Measurements from ENCODE around the gene OTUD4. TPM values are rescaled to one million over a fixed set of nuclear protein-coding genes. Genes with fewer than 3 reads are reported as not detected.
A peak's percentile ranks its signal among the peaks of the same experiment; 100 is the strongest.

OTUD4 gene
- polyA plus RNA-seq, 3 donors = 7.5 to 14.4 (median 9.0) TPM

DNA sequence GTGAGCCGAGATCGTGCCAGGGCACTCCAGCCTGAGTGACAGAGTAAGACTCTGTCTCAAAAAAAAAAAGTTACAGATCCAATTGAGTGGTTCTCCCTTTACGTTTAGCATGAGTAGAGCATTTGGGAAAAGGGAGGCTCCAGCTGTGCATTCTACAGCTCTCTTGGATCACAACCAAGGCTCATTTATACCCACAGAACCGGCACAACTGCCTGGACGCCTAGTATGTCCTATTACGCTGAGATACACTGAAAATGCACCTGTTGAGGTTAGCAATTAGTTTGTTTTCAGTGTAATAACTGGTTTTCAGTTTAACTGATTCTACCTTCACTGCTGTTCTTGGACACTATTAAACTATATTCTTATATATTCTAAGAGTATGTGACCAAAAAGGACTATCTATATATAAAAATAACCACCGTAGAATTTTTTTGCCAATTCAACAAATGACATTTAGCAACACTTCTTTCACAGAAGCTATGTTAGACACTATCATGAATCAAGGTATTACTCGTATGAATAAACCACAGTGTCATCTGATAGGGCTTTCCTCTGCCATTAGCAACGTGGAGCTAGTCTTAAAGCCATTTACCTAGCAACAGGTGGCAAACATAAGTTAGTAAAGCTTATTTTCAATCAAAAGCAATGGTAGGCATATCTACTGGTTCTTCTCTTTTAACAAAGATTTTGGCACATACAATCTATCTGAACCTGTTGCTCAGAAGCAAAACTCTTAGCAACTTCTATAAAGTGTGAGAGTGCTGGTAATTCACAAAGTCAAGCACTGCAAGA is 3.6 kb downstream of the OTUD4 start:
- Mint-ChIP-seq H3K36me3 (peaks cover 15 to 24% of the 10 kb centered on the region in 2 donors), H3K27ac (peak overlapping the region; percentile 92 to 98 (median 94)), H3K9me3 (no peaks in the 10 kb centered on the region), H3K27me3 (ENCODE audit: low read depth in 3 of 3) (peaks cover 0 to 2% (median under 1%) of the 10 kb centered on the region in 3 donors), H3K4me3 (peak overlapping the region in 1 of 2 donors; percentile 30), H3K4me1 (peaks cover 41% of the 10 kb centered on the region)
- intact Hi-C loops (cut with micrococcal nuclease) = no loop called here
- H3K27me3 ChIP-seq (ENCODE audit: control insufficient read depth in 2 of 2, insufficient read depth in 2 of 2, low read length in 2 of 2) = no peaks in the 10 kb centered on the region
- peak overlapping the region in 1 of 2 donors; percentile 93 for H3K27ac ChIP-seq (ENCODE audit: low read depth in 1 of 2, low read length in 2 of 2)
- H3K4me3 ChIP-seq (replicated peaks in 1 of 3; ENCODE audit: low read depth in 2 of 3, low read length in 3 of 3) = peak overlapping the region in 1 of 3 experiments; percentile 80
- no peak for TF ChIP-seq CTCF (IDR thresholded peaks at IDR 0.05)
- peak overlapping the region; percentile 90 for H3K4me2 ChIP-seq (replicated peaks; ENCODE audit: extremely low read depth, low read length, poor library complexity, severe bottlenecking)
- H4K20me1 ChIP-seq (ENCODE audit: insufficient read depth, low read length) = peaks cover 56% of the 10 kb centered on the region
- DNase-seq = no peak
- no peak overlapping the region for H2AFZ ChIP-seq (ENCODE audit: insufficient read depth, low read depth, low read length, poor library complexity, severe bottlenecking)
- H3K9me3 ChIP-seq (replicated peaks in 1 of 2; ENCODE audit: control insufficient read depth in 1 of 2, insufficient read depth in 1 of 2, low read length in 2 of 2) = no peaks in the 10 kb centered on the region
- H3K36me3 ChIP-seq (replicated peaks in 1 of 2; ENCODE audit: control insufficient read depth in 1 of 2, insufficient read depth in 2 of 2, low read length in 2 of 2) = peaks cover 18 to 32% of the 10 kb centered on the region in 2 donors
- 58% methylated on average over 4 of the region's 9 CpGs for WGBS (ENCODE audit: insufficient coverage)
- no peak overlapping the region for H3K9ac ChIP-seq (ENCODE audit: insufficient read depth, low read length, poor library complexity, severe bottlenecking)
- H3K79me2 ChIP-seq (ENCODE audit: insufficient read depth, low read length) = peaks cover 82% of the 10 kb centered on the region
- H3K4me1 ChIP-seq (ENCODE audit: control insufficient read depth in 1 of 2, insufficient read depth in 2 of 2, low read length in 2 of 2) = peaks cover 30 to 34% of the 10 kb centered on the region in 2 donors

GRCh38 chr4:145171911-145172310 is 8.5 kb downstream of the OTUD4 start:
- Mint-ChIP-seq H3K4me3 (no peak overlapping the region), H3K27ac (peak overlapping the region in 4 of 7 donors; percentile 12 to 72 (median 28)), H3K9me3 (no peaks in the 10 kb centered on the region), H3K4me1 (peaks cover 12% of the 10 kb centered on the region), H3K36me3 (peaks cover 42 to 55% of the 10 kb centered on the region in 2 donors), H3K27me3 (ENCODE audit: low read depth in 3 of 3) (no peaks in the 10 kb centered on the region)
- H3K36me3 ChIP-seq (replicated peaks in 1 of 2; ENCODE audit: control insufficient read depth in 1 of 2, insufficient read depth in 2 of 2, low read length in 2 of 2) = peaks cover 49 to 66% of the 10 kb centered on the region in 2 donors
- no peak overlapping the region for H3K4me2 ChIP-seq (replicated peaks; ENCODE audit: extremely low read depth, low read length, poor library complexity, severe bottlenecking)
- no peak for TF ChIP-seq CTCF (IDR thresholded peaks at IDR 0.05)
- WGBS (ENCODE audit: insufficient coverage) = 50% methylated on average over 1 of the region's 1 CpG
- no peaks in the 10 kb centered on the region for H3K27me3 ChIP-seq (ENCODE audit: control insufficient read depth in 2 of 2, insufficient read depth in 2 of 2, low read length in 2 of 2)
- H3K4me3 ChIP-seq (replicated peaks in 1 of 3; ENCODE audit: low read depth in 2 of 3, low read length in 3 of 3) = no peak overlapping the region
- H3K4me1 ChIP-seq (ENCODE audit: control insufficient read depth in 1 of 2, insufficient read depth in 2 of 2, low read length in 2 of 2) = peaks cover 1 to 2% of the 10 kb centered on the region in 2 donors
- intact Hi-C loops (cut with micrococcal nuclease) = no loop called here
- H4K20me1 ChIP-seq (ENCODE audit: insufficient read depth, low read length) = peaks cover 95% of the 10 kb centered on the region
- peaks cover 92% of the 10 kb centered on the region for H3K79me2 ChIP-seq (ENCODE audit: insufficient read depth, low read length)
- H3K9ac ChIP-seq (ENCODE audit: insufficient read depth, low read length, poor library complexity, severe bottlenecking) = no peak overlapping the region
- no peak overlapping the region for H2AFZ ChIP-seq (ENCODE audit: insufficient read depth, low read depth, low read length, poor library complexity, severe bottlenecking)
- H3K27ac ChIP-seq (ENCODE audit: low read depth in 1 of 2, low read length in 2 of 2) = peak overlapping the region in 1 of 2 donors; percentile 60
- H3K9me3 ChIP-seq (replicated peaks in 1 of 2; ENCODE audit: control insufficient read depth in 1 of 2, insufficient read depth in 1 of 2, low read length in 2 of 2) = no peaks in the 10 kb centered on the region
- DNase-seq = no peak
